Osteocyte (in vitro differentiated cells): ENCODE results near the gene SLC38A8. TPM values are rescaled to one million over a fixed set of nuclear protein-coding genes. Genes with fewer than 3 reads are reported as not detected.

Experiments used
- DNase-seq: peaks from one replicate; pipeline ENCODE4 v3.0.0; 2021; ENCODE audit warnings: mixed read lengths; ENCODE audit not compliant: unreplicated experiment; ENCODE audit errors: extremely low spot score
- H3K27ac Mint-ChIP-seq: one replicate; pipeline ENCODE4 v1.8.0; 2021; ENCODE audit warnings: mild to moderate bottlenecking, mixed read lengths; ENCODE audit not compliant: unreplicated experiment
- H3K27me3 Mint-ChIP-seq: one replicate; pipeline ENCODE4 v1.8.0; 2021; ENCODE audit warnings: mixed read lengths; ENCODE audit not compliant: unreplicated experiment
- H3K36me3 Mint-ChIP-seq: one replicate; pipeline ENCODE4 v1.8.0; 2021; ENCODE audit warnings: mixed read lengths; ENCODE audit not compliant: unreplicated experiment
- H3K4me1 Mint-ChIP-seq: one replicate; pipeline ENCODE4 v1.8.0; 2021; ENCODE audit warnings: mixed read lengths; ENCODE audit not compliant: unreplicated experiment
- H3K4me3 Mint-ChIP-seq: one replicate; pipeline ENCODE4 v1.8.0; 2021; ENCODE audit warnings: mild to moderate bottlenecking, moderate library complexity, mixed read lengths; ENCODE audit not compliant: unreplicated experiment
- H3K9me3 Mint-ChIP-seq: one replicate; pipeline ENCODE4 v1.8.0; 2021; ENCODE audit warnings: mixed read lengths; ENCODE audit not compliant: unreplicated experiment
- CTCF ChIP-seq: fragments of 200-600 bp; sonication (generic); IDR thresholded peaks from 2 replicates; pipeline ENCODE4 v1.5.0; 2021; ENCODE audit warnings: antibody characterized with exemption, mild to moderate bottlenecking, moderate library complexity
- total RNA-seq: library from RNA; stranded (reverse); gene quantifications from 2 replicates; pipeline ENCODE4 v1.2.1, GENCODE V29; 2021

SLC38A8 gene
- total RNA-seq, 1 donor from 2014 or later: not detected

- H3K4me1 Mint-ChIP-seq: peaks cover 3% of the 10 kb centered on the region
- H3K27me3 Mint-ChIP-seq: peaks cover 21% of the 10 kb centered on the region
- H3K9me3 Mint-ChIP-seq: peaks cover 4% of the 10 kb centered on the region
- H3K27ac Mint-ChIP-seq: no peak overlapping the region
- no peak for DNase-seq
- H3K4me3 Mint-ChIP-seq: no peak overlapping the region
- H3K36me3 Mint-ChIP-seq: peaks cover 3% of the 10 kb centered on the region
- TF ChIP-seq CTCF: no peak
Measured at GRCh38 chr16:84039696-84040095, 2.9 kb downstream of the SLC38A8 start.

GRCh38 chr16:84038469-84038868, 4.1 kb downstream of the SLC38A8 start:
- TF ChIP-seq CTCF: no peak
- H3K36me3 Mint-ChIP-seq: peaks cover 3% of the 10 kb centered on the region
- DNase-seq: no peak
- no peaks in the 10 kb centered on the region for H3K4me1 Mint-ChIP-seq
- peaks cover 4% of the 10 kb centered on the region for H3K9me3 Mint-ChIP-seq
- no peak overlapping the region for H3K27ac Mint-ChIP-seq
- H3K4me3 Mint-ChIP-seq: no peak overlapping the region
- peaks cover 24% of the 10 kb centered on the region for H3K27me3 Mint-ChIP-seq

- DNase-seq: no peak
- Mint-ChIP-seq H3K27me3 (peaks cover 22% of the 10 kb centered on the region), H3K4me1 (no peaks in the 10 kb centered on the region), H3K4me3 (no peak overlapping the region), H3K36me3 (peaks cover 3% of the 10 kb centered on the region), H3K27ac (no peak overlapping the region), H3K9me3 (peaks cover 4% of the 10 kb centered on the region)
- no peak for TF ChIP-seq CTCF
Measured at GRCh38 chr16:84036982-84037425, 5.6 kb downstream of the SLC38A8 start.

- peaks cover 4% of the 10 kb centered on the region for H3K9me3 Mint-ChIP-seq
- peaks cover 3% of the 10 kb centered on the region for H3K36me3 Mint-ChIP-seq
- TF ChIP-seq CTCF: no peak
- peaks cover 22% of the 10 kb centered on the region for H3K27me3 Mint-ChIP-seq
- no peak overlapping the region for H3K27ac Mint-ChIP-seq
- H3K4me3 Mint-ChIP-seq: no peak overlapping the region
- no peak for DNase-seq
- H3K4me1 Mint-ChIP-seq: no peaks in the 10 kb centered on the region
Measured at GRCh38 chr16:84036131-84036530, 6.5 kb downstream of the SLC38A8 start.

- no peak overlapping the region for H3K4me3 Mint-ChIP-seq
- DNase-seq: no peak
- TF ChIP-seq CTCF: no peak
- peaks cover 4% of the 10 kb centered on the region for H3K9me3 Mint-ChIP-seq
- peaks cover 19% of the 10 kb centered on the region for H3K27me3 Mint-ChIP-seq
- H3K27ac Mint-ChIP-seq: no peak overlapping the region
- peaks cover 3% of the 10 kb centered on the region for H3K36me3 Mint-ChIP-seq
- H3K4me1 Mint-ChIP-seq: no peaks in the 10 kb centered on the region
Measured at GRCh38 chr16:84034516-84034915, 8.1 kb downstream of the SLC38A8 start.
